Esophagus muscularis mucosa (tissue), 4 donors: ENCODE results near the gene PRM1. TPM values are rescaled to one million over a fixed set of nuclear protein-coding genes. Genes with fewer than 3 reads are reported as not detected.

ENCODE experiments used
- DNase-seq: peaks from one replicate; pipeline ENCODE4 v3.0.0-alpha.2; 2017; ENCODE audit errors: extremely low spot score
- H3K27ac ChIP-seq, 4 donors: fragments of 200-600 bp; sonication (generic); replicated peaks in 1 of 4; 1 replicate in 3 of 4; 2 replicates in 1 of 4; pipeline ENCODE4 v1.5.1; 2016 to 2019; ENCODE audit warnings: mild to moderate bottlenecking in 1 of 4
- H3K27me3 ChIP-seq, 4 donors: fragments of 200-600 bp; sonication (generic); one replicate each; pipeline versions ENCODE4 v1.5.1 to v1.6.0; 2016 to 2019
- H3K36me3 ChIP-seq, 4 donors: fragments of 200-600 bp; sonication (generic); one replicate each; pipeline ENCODE4 v1.5.1; 2016 to 2019
- H3K4me1 ChIP-seq, 4 donors: fragments of 200-600 bp; sonication (generic); one replicate each; pipeline ENCODE4 v1.5.1; 2016 to 2019
- H3K4me3 ChIP-seq, 4 donors: fragments of 200-600 bp; sonication (generic); 1 replicate in 2 of 4; 2 replicates in 2 of 4; pipeline ENCODE4 v1.5.1; 2016 to 2019; ENCODE audit warnings: mild to moderate bottlenecking in 4 of 4, moderate library complexity in 1 of 4
- H3K9me3 ChIP-seq, 4 donors: fragments of 200-600 bp; sonication (generic); 1 replicate in 3 of 4; 2 replicates in 1 of 4; pipeline ENCODE4 v1.5.1; 2016 to 2019
- EP300 ChIP-seq: sonication (generic); formaldehyde crosslinking; IDR thresholded peaks from one replicate; pipeline ENCODE4 v1.6.1; 2017; ENCODE audit warnings: antibody characterized with exemption
- POLR2A ChIP-seq: fragments of 450-650 bp; IDR thresholded peaks from one replicate; pipeline ENCODE4 v1.6.1; 2017; ENCODE audit warnings: antibody characterized with exemption, moderate library complexity, mild to moderate bottlenecking, low read depth
- POLR2AphosphoS5 ChIP-seq, 2 donors: sonication (generic); formaldehyde crosslinking; IDR thresholded peaks; one replicate each; pipeline ENCODE4 v1.6.1; 2017; ENCODE audit warnings: antibody characterized with exemption in 2 of 2
- WGBS: methylation state at CpG from one replicate; pipeline ENCODE4 v1.1.5; 2018; 5-methylcytosine and 5-hydroxymethylcytosine counted together
- intact Hi-C: fragments of 100-400 bp; cut with DNase I; formaldehyde crosslinking; loops from one replicate; pipeline ENCODE4 v1.15.1; 2023
- total RNA-seq, 4 donors: library from RNA; depleted of rRNA; stranded (reverse); fragments of >200 nt; gene quantifications; one replicate each; pipeline versions ENCODE4 v1.1.0 to v1.2.1, GENCODE V29; 2016
- TF ChIP-seq, protein P1 (sequence below), 3 experiments: fragments of 200-600 bp in 2 of 3; fragments of 450-650 bp in 1 of 3; sonication (generic) in 2 of 3; IDR thresholded peaks; one replicate each; pipeline ENCODE4 v1.5.1; 2017 to 2019; ENCODE audit warnings: antibody characterized with exemption in 3 of 3, mild to moderate bottlenecking in 2 of 3, moderate library complexity in 1 of 3

The PRM1 gene
- total RNA-seq, 4 donors from 2014 or later = not detected

DNA sequence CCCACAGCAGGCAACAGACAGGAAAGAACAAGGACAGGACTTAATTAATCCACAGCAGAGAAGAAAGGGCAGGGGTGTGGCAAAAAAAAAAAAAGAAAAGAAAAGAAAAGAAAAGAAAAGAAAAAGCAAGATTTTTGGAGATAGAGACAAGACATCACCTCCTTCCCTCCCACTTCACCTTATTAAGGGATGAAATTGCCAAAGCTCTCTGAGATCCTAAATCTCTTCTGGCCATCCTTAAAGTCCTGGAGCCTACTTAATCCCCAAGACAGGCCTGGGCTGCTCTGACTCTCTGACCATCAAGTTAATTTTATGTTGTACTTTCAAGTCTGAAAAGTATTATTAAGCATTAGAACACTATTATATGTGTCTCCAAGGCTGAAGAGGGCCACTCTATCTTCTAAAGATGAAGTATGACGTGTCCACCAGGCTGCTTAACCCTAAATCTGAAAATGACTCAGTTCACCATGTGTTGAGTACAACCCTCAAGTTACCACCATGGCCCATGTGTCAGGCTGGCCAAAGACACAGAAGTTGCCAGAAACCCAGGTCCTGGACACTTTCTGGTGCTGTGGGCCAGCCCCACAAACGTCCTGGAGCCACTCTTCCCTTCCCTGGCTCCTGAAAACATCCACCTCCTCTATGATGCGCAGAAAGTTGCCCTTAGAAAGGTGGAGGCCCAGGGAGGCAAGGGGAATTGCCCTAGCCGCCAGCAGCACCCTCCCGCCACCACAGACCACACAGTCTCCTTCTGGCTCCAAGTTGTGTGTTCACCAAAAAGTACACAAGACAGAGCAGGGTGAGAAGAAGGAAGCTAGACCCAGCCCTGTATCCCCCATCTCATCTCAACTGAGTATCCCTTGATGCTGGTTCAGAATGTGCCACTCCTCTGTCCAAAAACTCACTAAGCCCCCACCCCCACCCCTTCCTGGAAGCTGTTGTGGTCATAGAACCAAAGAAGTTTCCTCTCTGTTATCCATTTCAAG is 27.8 kb downstream of the PRM1 start:
- H3K4me1 ChIP-seq = peaks cover 25 to 42% (median 38%) of the 10 kb centered on the region in 4 donors
- H3K27ac ChIP-seq = peak overlapping the region; percentile 7 to 95 (median 40)
- 75% methylated on average over 5 of the region's 5 CpGs for WGBS
- intact Hi-C loops = loop anchor here (10.0 kb wide), 1 partner anchor 179 kb away; no protein-coding TSS in a partner anchor
- H3K27me3 ChIP-seq = peaks cover 0 to 4% (median 0%) of the 10 kb centered on the region in 4 donors
- H3K4me3 ChIP-seq = peak overlapping the region; percentile 71 to 98 (median 80)
- TF ChIP-seq EP300 (no peak), POLR2A (no peak), POLR2AphosphoS5 (IDR thresholded peaks at IDR 0.05) (no peak)
- TF ChIP-seq, protein P1, sequence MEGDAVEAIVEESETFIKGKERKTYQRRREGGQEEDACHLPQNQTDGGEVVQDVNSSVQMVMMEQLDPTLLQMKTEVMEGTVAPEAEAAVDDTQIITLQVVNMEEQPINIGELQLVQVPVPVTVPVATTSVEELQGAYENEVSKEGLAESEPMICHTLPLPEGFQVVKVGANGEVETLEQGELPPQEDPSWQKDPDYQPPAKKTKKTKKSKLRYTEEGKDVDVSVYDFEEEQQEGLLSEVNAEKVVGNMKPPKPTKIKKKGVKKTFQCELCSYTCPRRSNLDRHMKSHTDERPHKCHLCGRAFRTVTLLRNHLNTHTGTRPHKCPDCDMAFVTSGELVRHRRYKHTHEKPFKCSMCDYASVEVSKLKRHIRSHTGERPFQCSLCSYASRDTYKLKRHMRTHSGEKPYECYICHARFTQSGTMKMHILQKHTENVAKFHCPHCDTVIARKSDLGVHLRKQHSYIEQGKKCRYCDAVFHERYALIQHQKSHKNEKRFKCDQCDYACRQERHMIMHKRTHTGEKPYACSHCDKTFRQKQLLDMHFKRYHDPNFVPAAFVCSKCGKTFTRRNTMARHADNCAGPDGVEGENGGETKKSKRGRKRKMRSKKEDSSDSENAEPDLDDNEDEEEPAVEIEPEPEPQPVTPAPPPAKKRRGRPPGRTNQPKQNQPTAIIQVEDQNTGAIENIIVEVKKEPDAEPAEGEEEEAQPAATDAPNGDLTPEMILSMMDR (IDR thresholded peaks at IDR 0.05) = no peak
- DNase-seq = no peak
- H3K36me3 ChIP-seq = no peaks in the 10 kb centered on the region
- H3K9me3 ChIP-seq = no peaks in the 10 kb centered on the region

DNA sequence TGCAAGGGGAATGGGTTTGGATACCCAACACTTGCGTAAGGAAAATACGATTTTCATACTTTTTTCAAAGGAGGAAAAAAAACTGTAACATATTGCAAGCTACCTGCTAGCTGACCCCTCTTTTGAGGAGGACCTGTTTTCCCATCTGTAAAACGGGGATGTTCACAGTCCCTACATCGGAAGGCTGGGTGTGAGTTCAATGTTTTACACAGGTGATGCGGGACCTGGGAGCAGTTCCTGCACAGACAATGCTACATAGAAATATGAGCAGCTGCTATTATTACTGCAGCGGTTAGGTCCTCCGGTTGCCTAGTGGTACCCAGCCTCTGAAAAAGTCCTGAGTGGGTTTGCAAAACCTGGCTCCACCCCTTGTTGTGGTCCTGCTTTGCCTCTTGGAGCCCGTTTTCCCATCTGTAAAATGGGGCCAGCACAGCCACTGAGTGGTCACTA is 28.6 kb downstream of the PRM1 start:
- Histone ChIP-seq H3K9me3 (no peaks in the 10 kb centered on the region), H3K36me3 (no peaks in the 10 kb centered on the region), H3K4me1 (peaks cover 24 to 39% (median 35%) of the 10 kb centered on the region in 4 donors), H3K27me3 (peaks cover 0 to 4% (median 0%) of the 10 kb centered on the region in 4 donors), H3K4me3 (peak overlapping the region in 2 of 4 donors; percentile 9 to 74), H3K27ac (no peak overlapping the region)
- DNase-seq = no peak
- intact Hi-C loops = loop anchor here (10.0 kb wide), 1 partner anchor 178 kb away; no protein-coding TSS in a partner anchor
- WGBS = 95% methylated on average over 8 of the region's 8 CpGs
- TF ChIP-seq POLR2A (no peak), EP300 (no peak), POLR2AphosphoS5 (IDR thresholded peaks at IDR 0.05) (no peak)
- TF ChIP-seq, protein P1 (IDR thresholded peaks at IDR 0.05) = no peak

DNA sequence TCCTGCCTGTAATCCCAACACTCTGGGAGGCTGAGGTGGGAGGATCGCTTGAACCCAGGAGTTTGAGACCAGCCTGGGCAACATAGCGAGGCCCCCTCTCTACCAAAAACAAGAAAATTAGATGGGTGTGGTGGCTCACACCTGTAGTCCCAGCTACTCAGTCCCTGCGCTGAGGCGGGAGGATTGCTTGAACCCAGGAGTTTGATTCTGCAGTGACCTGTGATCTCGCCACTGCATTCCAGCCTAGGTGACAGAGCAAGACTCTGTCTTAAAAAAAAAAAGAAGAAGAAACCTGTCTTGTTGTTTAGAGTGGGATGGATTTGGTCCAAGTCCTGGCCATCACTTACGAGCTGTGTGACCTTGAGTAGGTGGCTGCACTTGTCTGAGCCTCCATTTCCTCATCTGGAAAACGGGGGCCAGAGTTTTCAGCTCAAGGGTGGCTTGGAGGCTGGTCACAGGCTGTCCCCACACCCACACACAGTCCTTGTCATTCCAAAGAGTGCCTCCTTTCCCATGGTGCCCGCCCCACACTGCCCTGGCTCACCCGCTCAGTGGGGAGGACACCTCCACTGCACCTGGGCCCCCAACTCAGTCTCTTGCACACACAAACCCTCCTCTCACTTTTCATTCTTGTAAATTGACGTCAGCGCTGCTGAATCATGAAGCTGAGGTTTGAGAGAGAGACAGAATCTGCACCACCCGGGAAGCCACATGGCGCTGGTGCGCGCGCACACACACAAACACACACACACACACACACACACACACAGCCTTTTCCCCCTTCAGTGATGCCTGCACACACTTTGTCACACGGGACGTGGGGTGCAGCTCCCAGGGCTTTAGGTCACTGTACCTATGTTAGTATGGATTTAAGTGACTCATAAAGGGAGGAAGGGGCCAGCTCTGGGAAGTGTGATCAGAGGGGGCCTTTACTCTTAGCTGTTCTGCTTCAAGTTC is 29.3 kb downstream of the PRM1 start:
- Histone ChIP-seq H3K27ac (no peak overlapping the region), H3K9me3 (no peaks in the 10 kb centered on the region), H3K36me3 (no peaks in the 10 kb centered on the region), H3K27me3 (peaks cover 0 to 4% (median 0%) of the 10 kb centered on the region in 4 donors), H3K4me1 (peaks cover 17 to 32% (median 28%) of the 10 kb centered on the region in 4 donors), H3K4me3 (no peak overlapping the region)
- DNase-seq = no peak
- WGBS = 79% methylated on average over 18 of the region's 18 CpGs
- TF ChIP-seq, protein P1 (IDR thresholded peaks at IDR 0.05) = no peak
- no peak for TF ChIP-seq POLR2A
- intact Hi-C loops = loop anchor here (10.0 kb wide), 1 partner anchor 177 kb away; no protein-coding TSS in a partner anchor

DNA sequence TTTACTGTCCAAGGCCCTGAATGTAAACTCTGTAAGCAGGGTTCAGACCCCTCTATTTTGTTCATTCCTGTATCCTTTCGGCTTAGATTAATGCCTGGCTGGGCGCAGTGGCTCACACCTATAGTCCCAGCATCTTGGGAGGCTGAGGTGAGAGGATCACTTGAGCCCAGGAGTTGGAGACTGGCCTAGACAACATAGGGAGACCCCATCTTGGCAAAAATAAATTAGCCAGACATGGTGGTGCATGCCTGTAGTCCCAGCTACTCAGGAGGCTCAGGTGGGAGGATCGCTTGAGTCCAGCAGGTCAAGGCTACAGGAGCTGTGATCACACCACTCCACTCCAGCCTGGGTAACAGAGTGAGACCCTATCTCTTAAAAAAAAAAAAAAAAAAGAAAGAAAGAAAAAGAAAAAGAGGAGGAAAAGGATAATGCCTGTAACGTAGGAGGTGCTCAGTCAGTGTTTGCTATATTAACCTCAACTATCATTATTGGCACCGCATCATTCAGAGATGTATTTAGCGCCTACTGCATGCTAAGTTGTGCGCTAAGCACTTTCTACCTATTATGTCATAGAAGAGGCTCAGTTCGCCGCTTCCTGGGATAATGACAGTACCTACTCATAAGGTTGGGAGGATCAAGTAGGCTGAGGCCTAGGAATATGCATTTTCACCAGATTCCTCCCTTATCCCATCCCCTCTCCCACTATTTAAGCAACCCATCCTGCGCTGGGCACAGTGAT is 30.2 kb downstream of the PRM1 start:
- H3K4me1 ChIP-seq = peaks cover 15 to 28% (median 25%) of the 10 kb centered on the region in 4 donors
- H3K36me3 ChIP-seq = no peaks in the 10 kb centered on the region
- TF ChIP-seq EP300 = no peak
- TF ChIP-seq, protein P1 (IDR thresholded peaks at IDR 0.05) = no peak
- no peak for TF ChIP-seq POLR2A
- TF ChIP-seq POLR2AphosphoS5 (IDR thresholded peaks at IDR 0.05) = no peak
- H3K4me3 ChIP-seq = no peak overlapping the region
- no peak overlapping the region for H3K27ac ChIP-seq
- H3K27me3 ChIP-seq = peaks cover 0 to 4% (median 0%) of the 10 kb centered on the region in 4 donors
- 92% methylated on average over 10 of the region's 10 CpGs for WGBS
- intact Hi-C loops = loop anchor here (10.0 kb wide), 1 partner anchor 176 kb away; no protein-coding TSS in a partner anchor
- no peak for DNase-seq
- no peaks in the 10 kb centered on the region for H3K9me3 ChIP-seq
